SK-N-SH treated with all-trans-retinoic acid at 6 μM for 48 hours (cell line): ENCODE data around the gene LANCL2.
"Not testable (repeated sequence)": the region's sequence is repeated elsewhere in the genome, so short reads cannot be mapped to it uniquely, and the experiment has no call there.

Experiments used
- ATAC-seq: fragments of 200-7000 bp; cut with Tn5 transposase; 3 replicates; pipeline ENCODE4 v1.9.1; 2020; ENCODE audit warnings: mild to moderate bottlenecking, moderate library complexity
- ARNTL ChIP-seq: fragments of 450-650 bp; formaldehyde crosslinking; IDR thresholded peaks from 2 replicates; pipeline ENCODE4 v1.5.0; 2020; ENCODE audit warnings: low read depth, mild to moderate bottlenecking, moderate library complexity, borderline replicate concordance
- BACH2 ChIP-seq: fragments of 250-450 bp; sonication (Bioruptor Pico); IDR thresholded peaks from 2 replicates; pipeline ENCODE4 v1.9.0; 2021; ENCODE audit warnings: mild to moderate bottlenecking, borderline replicate concordance
- CREB5 ChIP-seq: fragments of 250-450 bp; sonication (Bioruptor Pico); IDR thresholded peaks from 2 replicates; pipeline ENCODE4 v1.5.1; 2020; ENCODE audit warnings: low read depth, mild to moderate bottlenecking, moderate library complexity
- CSDC2 ChIP-seq: fragments of 250-450 bp; sonication (Bioruptor Pico); IDR thresholded peaks from 2 replicates; pipeline ENCODE4 v1.5.0; 2020; ENCODE audit warnings: mild to moderate bottlenecking, moderate library complexity
- ESRRG ChIP-seq: fragments of 250-450 bp; sonication (Bioruptor Pico); IDR thresholded peaks from 2 replicates; pipeline ENCODE4 v1.6.1; 2021; ENCODE audit warnings: mild to moderate bottlenecking
- GLIS3 ChIP-seq: fragments of 250-450 bp; sonication (Bioruptor Pico); IDR thresholded peaks from 2 replicates; pipeline ENCODE4 v1.5.0; 2020; ENCODE audit warnings: mild to moderate bottlenecking, moderate library complexity
- ISL1 ChIP-seq: fragments of 250-450 bp; sonication (Bioruptor Pico); IDR thresholded peaks from 2 replicates; pipeline ENCODE4 v2.1.2; 2022; ENCODE audit warnings: mild to moderate bottlenecking, moderate library complexity
- OSR1 ChIP-seq: fragments of 250-450 bp; sonication (Bioruptor Pico); IDR thresholded peaks from 2 replicates; pipeline ENCODE4 v1.8.0; 2022; ENCODE audit warnings: moderate library complexity, mild to moderate bottlenecking, inconsistent platforms
- POU6F1 ChIP-seq: fragments of 250-450 bp; sonication (Bioruptor Pico); IDR thresholded peaks from 2 replicates; pipeline ENCODE4 v1.8.0; 2021; ENCODE audit warnings: low read depth, mild to moderate bottlenecking, moderate library complexity, borderline replicate concordance
- RARB ChIP-seq: fragments of 250-450 bp; sonication (Bioruptor Pico); IDR thresholded peaks from 2 replicates; pipeline ENCODE4 v1.8.0; 2021; ENCODE audit warnings: mild to moderate bottlenecking, moderate library complexity
- SNAI2 ChIP-seq: fragments of 250-450 bp; sonication (Bioruptor Pico); IDR thresholded peaks from 2 replicates; pipeline ENCODE4 v1.5.0; 2020; ENCODE audit warnings: mild to moderate bottlenecking, moderate library complexity
- TOX ChIP-seq: fragments of 250-450 bp; sonication (Bioruptor Pico); IDR thresholded peaks from 2 replicates; pipeline ENCODE4 v1.8.0; 2021; ENCODE audit warnings: mild to moderate bottlenecking, moderate library complexity, borderline replicate concordance
- ZFP30 ChIP-seq: fragments of 450-650 bp; formaldehyde crosslinking; IDR thresholded peaks from 2 replicates; pipeline ENCODE4 v1.5.0; 2022; ENCODE audit warnings: mild to moderate bottlenecking, moderate library complexity
- ZNF70 ChIP-seq: fragments of 450-650 bp; formaldehyde crosslinking; IDR thresholded peaks from 2 replicates; pipeline ENCODE4 v1.5.0; 2020; ENCODE audit warnings: mild to moderate bottlenecking, moderate library complexity
- ZNF8 ChIP-seq: fragments of 450-650 bp; formaldehyde crosslinking; IDR thresholded peaks from 2 replicates; pipeline ENCODE4 v1.5.0; 2020; ENCODE audit warnings: mild to moderate bottlenecking, moderate library complexity
- TF ChIP-seq, protein P1 (sequence below): fragments of 250-450 bp; sonication (Bioruptor Pico); IDR thresholded peaks from 2 replicates; pipeline ENCODE4 v1.5.1; 2021; ENCODE audit warnings: mild to moderate bottlenecking, moderate library complexity
- TF ChIP-seq, protein P2 (sequence below): fragments of 250-450 bp; sonication (Bioruptor Pico); IDR thresholded peaks from 2 replicates; pipeline ENCODE4 v1.8.0; 2020; ENCODE audit warnings: mild to moderate bottlenecking, moderate library complexity, borderline replicate concordance

The LANCL2 gene

DNA sequence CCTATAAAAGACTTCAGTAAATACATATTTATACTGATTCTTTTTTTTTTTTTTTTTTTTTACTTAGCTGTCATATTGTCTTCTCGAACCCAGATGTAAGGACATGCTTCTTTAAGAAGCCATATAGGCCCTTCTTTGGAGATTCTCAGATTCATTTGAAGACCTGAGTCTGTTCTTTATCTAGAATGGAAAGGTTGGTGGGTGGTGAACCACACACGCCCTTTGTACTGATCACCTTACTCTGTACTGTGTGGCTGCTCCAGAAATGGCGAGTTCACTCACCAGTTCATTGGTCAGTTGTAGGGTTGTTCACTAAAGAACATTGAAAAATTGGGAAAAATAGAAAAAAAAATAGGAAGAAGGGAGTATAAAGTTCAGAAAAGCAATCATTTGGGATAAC is 32.5 kb downstream of the LANCL2 start:
- ATAC-seq, result no peak
- TF ChIP-seq ISL1 (no peak), ESRRG (CRISPR knock-in tag) (no peak), OSR1 (CRISPR knock-in tag) (no peak), CSDC2 (no peak), ARNTL (CRISPR knock-in tag) (no peak), CREB5 (CRISPR knock-in tag) (no peak), RARB (CRISPR knock-in tag) (no peak), POU6F1 (CRISPR knock-in tag) (no peak)
- TF ChIP-seq, protein P1, sequence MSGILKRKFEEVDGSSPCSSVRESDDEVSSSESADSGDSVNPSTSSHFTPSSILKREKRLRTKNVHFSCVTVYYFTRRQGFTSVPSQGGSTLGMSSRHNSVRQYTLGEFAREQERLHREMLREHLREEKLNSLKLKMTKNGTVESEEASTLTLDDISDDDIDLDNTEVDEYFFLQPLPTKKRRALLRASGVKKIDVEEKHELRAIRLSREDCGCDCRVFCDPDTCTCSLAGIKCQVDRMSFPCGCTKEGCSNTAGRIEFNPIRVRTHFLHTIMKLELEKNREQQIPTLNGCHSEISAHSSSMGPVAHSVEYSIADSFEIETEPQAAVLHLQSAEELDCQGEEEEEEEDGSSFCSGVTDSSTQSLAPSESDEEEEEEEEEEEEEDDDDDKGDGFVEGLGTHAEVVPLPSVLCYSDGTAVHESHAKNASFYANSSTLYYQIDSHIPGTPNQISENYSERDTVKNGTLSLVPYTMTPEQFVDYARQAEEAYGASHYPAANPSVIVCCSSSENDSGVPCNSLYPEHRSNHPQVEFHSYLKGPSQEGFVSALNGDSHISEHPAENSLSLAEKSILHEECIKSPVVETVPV (CRISPR knock-in tag), result no peak

DNA sequence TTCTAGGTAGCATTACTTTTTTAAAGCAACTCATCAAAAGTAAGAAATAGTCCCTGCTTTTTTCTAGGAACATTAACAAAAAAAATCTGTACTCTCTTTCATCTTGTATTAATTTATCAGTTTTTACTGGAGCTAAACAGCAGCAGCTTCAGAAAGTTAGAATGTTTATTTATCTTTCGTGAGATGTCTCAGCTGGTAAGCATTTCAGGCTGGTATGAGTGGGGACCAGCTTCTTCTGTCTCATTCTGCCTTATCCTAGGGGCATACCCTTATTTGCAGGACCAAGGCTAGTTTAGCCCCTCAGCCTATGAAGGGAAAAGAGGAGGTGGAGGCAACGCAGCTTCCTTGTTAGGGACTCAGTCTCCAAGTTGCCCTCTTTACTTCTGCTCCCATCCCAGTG is 35.1 kb downstream of the LANCL2 start:
- TF ChIP-seq OSR1 (CRISPR knock-in tag), result no peak
- no peak for TF ChIP-seq POU6F1 (CRISPR knock-in tag)
- TF ChIP-seq BACH2 (CRISPR knock-in tag), result no peak
- TF ChIP-seq ARNTL (CRISPR knock-in tag), result no peak
- TF ChIP-seq ZNF8 (CRISPR knock-in tag), result no peak
- TF ChIP-seq ZNF70 (CRISPR knock-in tag), result no peak
- no peak for TF ChIP-seq GLIS3 (CRISPR knock-in tag)
- TF ChIP-seq TOX, result no peak
- TF ChIP-seq CREB5 (CRISPR knock-in tag), result no peak
- ATAC-seq, result no peak

DNA sequence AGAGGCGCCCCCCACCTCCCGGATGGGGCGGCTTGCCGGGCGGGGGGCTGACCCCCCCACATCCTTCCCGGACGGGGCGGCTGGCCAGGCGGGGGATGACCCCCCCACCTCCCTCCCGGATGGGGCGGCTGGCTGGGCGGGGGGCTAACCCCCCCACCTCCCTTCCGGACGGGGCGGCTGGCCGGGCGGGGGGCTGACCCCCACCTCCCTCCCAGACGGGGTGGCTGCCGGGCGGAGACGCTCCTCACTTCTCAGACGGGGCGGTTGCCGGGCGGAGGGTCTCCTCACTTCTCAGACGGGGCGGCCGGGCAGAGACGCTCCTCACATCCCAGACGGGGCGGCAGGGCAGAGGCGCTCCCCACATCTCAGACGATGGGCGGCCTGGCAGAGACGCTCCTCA is 37.4 kb downstream of the LANCL2 start:
- ATAC-seq, result not testable (repeated sequence)

GRCh38 chr7:55405856-55406541 is 40.9 kb downstream of the LANCL2 start:
- TF ChIP-seq OSR1 (CRISPR knock-in tag) (no peak), SNAI2 (CRISPR knock-in tag) (no peak), ARNTL (CRISPR knock-in tag) (no peak), RARB (CRISPR knock-in tag) (no peak), BACH2 (CRISPR knock-in tag) (no peak), ZFP30 (CRISPR knock-in tag) (no peak)
- TF ChIP-seq, protein P2, sequence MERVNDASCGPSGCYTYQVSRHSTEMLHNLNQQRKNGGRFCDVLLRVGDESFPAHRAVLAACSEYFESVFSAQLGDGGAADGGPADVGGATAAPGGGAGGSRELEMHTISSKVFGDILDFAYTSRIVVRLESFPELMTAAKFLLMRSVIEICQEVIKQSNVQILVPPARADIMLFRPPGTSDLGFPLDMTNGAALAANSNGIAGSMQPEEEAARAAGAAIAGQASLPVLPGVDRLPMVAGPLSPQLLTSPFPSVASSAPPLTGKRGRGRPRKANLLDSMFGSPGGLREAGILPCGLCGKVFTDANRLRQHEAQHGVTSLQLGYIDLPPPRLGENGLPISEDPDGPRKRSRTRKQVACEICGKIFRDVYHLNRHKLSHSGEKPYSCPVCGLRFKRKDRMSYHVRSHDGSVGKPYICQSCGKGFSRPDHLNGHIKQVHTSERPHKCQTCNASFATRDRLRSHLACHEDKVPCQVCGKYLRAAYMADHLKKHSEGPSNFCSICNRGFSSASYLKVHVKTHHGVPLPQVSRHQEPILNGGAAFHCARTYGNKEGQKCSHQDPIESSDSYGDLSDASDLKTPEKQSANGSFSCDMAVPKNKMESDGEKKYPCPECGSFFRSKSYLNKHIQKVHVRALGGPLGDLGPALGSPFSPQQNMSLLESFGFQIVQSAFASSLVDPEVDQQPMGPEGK, result no peak
- ATAC-seq, result no peak
